GM18870 (cell line): ENCODE data around the gene TRIM26.

Experiments used
- ATAC-seq: cut with Tn5 transposase; IDR thresholded peaks from one replicate; pipeline ENCODE4 v1.9.1; 2021; ENCODE audit warnings: moderate library complexity; ENCODE audit not compliant: unreplicated experiment

The TRIM26 gene

DNA sequence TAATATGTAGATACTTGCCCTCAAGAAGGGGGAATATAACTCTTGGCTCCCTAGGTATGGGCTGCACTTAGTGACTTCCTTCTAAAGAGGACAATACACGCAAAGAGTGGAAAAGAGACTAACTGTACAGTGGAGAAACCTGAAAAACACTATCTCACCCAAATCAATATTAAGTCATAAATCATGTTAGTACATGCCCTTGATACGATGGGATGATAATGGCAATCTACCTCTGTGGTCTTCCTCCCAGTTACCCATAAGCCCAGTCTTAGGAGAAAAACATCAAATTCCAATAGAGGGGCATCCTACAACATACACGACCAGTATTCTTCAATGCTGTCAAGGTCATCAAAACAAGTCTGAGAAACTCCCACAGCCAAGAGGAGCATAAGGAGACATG lies 1.3 kb downstream of the TRIM26 start:
- no peak for ATAC-seq

DNA sequence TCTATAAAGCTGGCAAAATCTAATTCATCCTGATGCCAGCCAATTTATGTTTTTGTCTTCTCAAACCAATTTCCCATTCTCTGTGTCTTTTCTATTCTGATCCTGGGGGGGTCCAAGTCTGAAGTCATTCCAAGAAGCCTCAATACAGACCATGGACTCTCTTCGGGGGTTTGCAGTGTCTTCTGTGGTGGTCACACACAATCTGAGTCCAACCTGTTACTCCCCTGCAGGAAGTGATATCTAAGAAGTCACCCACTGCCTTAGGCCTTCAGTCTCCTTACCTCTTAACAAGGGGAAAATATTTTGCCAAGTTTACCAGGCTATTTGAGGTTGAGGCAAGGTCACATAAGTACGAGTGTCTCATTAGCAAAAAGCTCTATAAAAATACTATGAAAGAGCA lies 1.9 kb downstream of the TRIM26 start:
- no peak for ATAC-seq

DNA sequence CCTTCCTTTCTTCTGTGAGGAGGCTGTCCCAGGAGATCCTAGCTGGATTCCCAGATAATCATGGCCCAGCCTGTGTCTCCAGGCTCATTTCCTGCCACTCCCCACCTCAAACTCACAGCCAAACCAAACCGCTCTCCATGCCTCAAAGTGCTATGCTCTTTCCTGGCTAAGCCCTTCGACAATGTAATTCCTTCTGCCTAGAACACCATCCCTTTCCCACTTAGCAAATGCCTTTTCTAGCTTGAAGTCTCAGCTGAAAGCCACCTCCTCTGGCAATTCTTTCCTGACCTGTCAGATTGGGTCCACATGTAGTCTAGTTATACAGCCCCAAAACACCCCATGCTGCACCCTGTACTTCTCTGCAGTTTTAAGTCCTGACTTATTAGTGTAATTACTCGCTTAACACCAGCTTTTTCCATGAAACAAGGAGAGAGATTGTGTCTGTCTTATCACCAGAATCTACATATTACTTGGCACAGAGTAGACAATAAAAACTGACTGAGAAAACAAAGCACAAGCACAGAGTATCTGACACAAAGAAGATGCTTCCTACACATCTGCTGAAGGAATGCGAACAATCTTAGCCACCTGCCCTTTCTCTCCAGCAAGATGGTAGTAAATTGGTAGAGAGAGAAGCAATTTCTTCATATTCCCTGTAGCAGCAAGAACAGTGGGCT lies 5.4 kb downstream of the TRIM26 start:
- ATAC-seq: no peak

DNA sequence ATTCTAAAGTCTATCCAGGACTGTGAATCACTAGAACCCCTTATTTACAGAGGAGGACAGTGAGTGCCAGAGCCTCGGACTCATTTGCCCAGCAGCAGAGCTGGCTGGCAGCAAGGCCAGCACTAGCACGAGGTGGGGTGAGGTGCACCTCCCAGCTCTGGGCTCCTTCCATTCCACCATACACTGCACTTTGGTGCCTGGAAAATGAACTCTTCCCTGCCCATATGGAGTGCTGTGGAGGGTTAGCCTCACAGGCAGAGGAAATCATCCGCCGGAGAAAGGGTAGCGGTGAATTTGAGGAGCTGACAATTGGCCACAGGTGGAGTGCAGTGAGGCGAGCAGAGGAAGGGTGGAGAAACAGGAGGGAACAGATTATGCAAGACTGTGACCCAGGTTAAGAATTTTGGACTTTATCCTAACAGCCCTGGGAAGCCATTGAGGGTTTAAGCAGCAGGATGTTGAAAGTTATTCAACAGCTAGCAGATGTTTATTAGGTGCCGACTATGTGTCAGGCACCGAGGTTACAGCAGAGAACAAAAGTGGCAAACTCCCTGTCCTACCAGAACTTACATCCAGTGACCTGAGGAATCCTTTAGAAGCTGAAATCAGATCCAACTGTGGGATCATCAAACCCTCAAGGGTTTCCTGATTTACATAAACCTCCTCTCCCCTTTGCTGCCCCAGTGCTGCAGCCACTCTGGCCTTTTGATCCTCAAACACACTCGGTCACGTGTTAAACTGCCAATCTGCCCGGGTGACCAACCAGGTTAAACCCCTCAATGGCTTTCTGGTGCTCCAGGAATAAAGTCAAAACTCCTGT lies 6.2 kb downstream of the TRIM26 start:
- no peak for ATAC-seq

DNA sequence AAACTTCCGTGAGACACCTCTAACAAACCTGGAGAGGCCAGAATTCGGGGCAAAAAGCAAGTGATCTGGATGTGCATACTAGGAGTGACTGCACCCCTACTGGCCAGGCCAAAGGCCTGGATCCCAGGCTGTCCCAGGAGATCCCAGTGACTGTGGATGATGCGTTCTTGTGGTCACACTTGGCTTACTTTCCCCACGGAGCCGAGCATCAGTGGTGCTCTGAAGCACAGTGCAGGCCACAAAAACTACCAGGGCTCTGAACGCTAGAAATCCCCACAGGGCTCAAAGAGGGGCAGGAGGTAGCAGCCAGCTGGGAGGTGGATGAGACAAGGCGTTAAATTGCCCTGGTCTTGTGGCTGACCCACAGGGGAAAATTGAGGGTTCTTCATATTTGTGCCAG lies 7.1 kb downstream of the TRIM26 start:
- ATAC-seq: no peak

DNA sequence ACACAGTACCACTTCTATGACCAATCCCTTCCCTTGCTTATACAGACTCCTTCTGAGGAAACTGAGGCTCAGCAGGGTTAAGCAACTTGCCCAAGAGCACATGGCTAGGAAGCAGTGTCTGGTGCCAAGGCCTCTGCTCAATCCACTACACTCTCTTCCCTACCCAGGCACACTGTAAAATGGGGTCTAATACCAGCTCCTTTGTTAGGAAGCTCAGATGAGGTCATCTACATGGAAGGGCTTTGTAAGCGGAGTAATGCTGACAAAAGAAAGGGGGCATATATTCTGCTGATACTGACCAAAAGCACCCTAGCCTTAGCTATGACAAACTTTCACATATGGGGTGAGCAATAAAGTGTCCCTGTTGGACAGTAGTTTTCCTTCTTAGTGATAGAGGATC lies 9.1 kb downstream of the TRIM26 start:
- ATAC-seq: no peak

DNA sequence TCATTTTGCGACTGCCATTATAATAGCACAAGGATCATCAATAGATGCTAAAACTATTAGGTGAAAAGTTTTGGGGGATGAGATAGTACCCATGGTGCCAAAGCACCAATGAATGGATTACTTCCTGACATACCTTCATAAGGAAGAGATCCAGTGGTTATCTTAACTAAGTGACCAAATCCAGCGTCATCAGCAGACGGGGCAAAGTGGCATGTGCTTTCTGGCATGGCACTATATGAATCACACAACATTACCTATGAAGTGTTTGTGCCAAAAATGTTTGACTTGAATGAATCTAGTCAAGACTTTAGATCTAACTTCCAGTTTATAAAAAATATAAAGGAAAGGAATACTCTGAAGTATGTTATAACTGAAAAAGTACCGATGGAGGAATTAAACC lies 10.8 kb downstream of the TRIM26 start:
- no peak for ATAC-seq

DNA sequence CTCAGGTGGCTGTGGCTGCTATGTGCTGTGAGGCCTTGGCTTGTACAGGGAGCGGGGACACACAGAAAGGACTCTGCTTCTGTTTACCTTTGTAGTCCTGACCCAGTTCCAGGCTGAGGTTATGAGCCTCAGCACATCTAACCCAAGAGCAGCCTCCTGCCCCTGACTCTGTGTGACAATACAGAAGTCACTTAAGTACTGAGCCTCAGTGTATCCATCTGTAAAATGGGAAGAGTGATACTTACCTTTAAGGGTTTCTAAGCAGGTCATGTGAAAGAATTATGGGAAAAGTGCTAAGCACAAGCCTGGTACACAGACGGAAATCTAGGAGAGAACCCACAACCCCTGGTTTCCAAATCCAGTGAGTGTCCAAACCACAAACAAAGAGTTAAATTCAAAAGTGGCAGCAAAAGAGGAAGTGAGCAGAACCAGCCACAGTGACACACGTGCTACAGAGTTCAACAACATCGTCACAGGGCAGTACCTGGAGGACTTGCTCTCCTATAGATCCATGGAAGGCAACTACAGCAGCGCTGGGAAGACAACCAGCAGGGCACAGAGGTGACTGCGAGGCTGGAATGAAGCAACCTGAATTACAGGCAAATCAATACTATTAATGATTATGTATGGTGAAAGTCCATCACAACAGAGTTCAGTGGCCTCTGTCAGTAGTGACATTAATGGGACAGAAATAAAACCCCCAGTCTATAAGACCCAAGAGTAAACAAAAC lies 12.5 kb downstream of the TRIM26 start:
- ATAC-seq: no peak

DNA sequence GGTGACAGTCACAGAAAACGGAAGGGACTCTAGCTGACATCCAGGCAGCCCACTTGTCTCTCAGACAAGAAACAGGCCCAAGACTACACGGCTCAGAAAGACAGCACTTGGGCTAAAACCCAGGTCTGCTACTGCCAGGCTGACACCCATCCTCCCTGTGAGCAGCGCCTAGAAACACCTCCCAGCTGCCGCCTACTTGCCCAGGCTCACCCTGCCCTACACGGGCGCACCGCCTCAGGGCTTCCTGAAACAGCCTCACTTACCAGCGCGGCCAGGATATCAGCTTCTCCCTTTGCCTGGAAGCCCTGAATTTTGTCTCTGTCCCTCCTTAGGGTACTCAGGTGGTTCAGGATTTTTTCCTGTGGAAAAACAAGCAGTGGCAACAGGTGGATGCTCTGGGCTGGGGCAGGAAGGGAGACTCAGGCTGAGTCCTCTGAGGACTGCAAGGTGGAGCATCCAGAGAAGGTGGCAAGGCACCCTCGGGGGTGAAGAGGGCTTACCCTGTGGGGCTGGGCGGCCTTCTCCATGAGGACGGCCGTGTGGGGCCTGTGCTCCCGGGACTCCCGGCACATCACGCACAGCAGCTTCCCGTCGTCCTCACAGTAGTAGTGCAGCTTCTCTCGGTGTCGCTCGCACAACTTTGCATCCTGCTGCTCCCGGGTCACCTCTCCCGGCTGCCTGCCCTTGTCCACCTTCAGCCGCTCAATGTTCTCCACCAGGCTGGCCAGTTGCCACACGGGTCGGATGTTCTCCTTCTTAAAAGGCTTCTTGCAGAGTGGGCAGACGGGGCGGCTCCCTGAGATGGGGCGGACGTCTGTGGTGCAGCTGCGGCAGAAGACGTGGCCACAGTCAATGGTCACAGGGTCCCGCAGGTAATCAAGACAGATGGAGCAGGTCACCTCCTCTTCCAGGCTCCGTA lies 14.8 kb downstream of the TRIM26 start:
- no peak for ATAC-seq

DNA sequence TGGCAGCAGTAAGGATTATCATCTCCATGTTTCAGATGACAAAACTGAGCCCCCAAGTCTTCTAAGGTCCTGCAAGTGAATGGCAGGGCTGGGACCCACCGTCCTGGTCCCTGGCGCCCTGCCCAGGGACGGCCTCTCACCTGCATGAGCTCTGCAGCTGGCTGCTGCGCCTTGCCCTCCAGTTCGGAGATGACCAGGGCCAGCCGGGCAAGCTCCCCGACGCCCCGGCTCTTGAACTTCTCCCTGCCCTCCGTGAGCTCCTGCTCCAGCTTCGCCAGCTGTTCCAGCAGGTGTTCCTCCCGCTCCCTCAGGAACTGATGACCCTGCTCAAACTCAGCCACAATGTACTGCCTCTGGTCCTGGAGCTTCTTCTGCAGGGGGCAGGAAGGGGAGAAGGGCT lies 16.8 kb downstream of the TRIM26 start:
- ATAC-seq: no peak

DNA sequence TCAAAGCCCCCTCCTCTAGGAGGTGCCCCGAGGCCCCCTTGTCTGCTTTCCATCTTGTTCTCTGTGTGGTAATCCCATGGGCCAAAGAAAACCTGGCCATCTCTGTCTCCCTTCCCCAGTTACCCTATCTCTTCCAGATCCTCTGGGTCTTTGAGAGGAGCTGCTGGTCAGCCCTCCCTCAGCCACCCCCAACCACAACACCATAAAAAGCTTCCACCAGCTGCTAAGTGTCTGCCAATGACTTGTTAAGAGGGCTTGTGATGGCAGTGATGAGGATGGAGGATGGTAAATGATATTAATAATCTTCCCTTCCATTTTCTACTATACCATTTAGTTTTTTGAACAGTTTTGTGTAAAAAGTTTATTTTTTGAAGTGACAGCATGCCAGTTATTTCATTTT lies 17.3 kb downstream of the TRIM26 start:
- no peak for ATAC-seq

DNA sequence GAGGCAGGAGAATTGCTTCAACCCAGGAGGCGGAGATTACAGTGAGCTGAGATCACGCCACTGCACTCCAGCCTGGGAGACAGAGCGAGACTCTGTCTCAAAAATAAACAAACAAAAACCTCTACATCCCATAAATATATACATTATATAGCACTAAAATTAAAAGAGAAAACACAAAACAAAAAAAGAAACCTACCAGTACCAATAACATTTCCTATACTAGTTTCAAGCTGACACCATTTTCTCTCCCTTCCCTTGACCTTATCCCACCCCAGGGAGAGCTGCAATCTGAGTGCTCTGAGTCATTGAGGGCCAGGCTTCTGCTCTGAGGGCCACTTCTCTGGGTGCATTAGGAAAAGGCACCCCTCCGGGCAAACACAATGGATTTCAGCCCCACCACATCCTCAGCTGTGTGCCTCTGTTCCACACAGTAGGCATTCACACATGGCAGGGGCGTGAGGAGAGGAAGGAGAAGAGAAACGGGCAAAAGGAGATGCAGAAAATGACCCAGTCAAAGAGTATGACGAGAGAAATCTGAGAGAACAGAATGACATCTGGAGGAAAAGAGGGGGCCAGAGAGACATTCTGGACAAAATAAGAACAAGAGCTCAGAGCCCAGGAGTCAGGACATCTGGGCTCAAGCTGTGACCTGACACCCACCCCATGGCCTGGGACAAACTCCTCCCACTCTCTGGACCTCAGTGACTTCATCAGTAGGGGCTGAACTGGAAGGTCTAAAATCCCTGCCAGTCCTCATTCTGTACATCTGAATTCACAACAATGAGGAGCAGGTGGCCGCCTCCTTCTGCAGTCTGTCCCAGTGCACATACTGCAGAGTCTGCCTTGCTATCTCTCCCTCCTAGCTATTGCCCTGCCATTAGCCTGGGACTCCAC lies 18.2 kb downstream of the TRIM26 start:
- no peak for ATAC-seq

DNA sequence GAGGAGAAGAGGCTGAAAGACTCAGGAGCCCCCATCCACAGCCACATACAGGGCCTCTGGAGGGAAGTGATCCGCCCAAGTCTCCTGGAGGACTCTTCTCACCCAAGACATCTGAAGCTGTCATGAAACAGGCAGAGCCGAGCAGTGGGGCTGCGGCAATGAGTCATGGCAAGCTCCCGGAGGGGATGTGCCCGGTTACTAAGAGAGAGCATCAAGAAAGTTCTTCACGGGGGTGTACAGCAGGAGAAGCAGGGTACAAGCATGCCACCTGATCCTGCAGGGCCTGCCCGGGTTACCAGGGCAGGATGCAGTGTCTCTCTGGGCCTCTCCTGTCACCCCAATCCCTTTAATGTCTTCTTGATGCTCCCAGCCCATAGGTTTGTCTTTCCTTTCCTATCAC lies 21.1 kb downstream of the TRIM26 start:
- ATAC-seq: no peak

DNA sequence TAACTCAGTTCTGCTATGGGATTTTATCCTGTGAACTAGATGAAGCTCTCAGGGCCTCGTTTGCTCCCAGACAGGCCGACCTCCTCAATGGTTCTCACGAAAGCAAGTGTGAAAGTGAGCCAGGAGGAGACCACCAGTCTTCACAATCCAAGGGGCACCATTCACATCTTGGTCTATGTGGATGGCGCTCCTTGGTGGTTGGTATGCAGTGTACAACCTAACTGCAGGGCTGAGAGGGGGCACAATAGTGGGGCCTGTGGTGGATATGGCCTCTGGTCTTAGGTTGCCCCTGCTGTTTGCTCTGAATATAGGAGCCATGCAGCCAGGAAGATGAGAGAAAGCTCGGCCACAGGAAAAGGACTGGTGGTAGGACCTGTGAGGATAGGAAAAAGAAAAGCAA lies 24.7 kb downstream of the TRIM26 start:
- no peak for ATAC-seq

DNA sequence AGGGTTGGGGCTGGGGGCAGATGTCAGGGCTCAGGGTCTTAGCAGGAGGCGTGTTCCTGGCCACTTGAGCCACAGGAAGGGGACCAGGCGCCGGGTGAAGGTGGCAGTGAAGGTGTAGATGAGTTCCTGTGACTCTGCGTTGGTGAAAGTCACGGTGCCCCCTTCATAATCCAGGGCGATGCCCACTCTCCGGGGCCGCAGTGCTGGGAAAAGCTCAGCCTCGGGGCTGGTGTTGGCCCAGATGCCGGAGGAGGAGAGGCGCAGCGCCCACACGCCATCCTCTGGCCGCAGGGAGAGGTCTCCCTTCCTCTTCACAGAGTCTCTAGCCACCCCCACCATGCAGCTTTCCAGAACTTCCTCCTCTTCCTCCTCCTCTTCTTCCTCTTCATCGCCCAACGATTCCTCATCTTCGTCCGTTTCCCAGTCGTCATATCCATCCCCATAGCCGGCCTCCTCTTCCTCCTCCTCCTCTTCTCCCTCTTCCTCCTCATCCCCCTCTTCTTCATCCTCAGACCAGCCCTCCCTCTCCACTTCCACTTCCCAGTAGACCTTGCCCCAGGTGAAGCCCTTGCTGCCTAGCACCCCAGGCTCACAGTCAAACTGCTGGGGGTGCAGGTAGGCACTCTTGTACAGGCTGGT lies 27.2 kb downstream of the TRIM26 start:
- ATAC-seq: no peak

DNA sequence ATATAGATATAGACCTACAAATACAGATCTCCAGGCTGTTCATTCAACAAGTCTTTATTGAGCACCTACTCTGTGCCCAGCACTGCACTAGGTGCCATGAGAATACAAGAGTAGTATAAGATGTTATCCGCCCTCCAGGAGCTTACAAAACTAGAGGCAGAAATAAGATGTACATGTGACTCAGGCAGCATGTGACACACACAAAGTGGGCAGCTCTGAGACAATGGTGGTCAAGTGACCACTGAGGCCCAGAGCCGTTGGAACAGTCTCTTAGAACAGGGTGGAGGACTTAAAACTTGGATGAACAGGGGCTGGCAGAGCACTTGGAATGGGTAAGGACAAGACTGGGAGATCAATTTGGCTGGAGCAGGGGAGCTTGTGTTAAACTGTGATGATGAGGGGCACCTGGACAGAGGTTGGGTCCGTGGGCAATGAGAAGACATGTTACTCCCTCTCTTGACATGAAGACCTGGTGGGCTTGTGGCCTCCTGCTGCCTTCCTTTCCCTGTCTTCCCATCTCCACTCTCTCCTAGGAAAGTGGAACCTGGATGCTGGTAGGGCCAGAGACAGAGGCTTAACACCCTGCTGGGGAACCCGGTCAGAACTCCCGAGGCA lies 28.7 kb downstream of the TRIM26 start:
- ATAC-seq: no peak

DNA sequence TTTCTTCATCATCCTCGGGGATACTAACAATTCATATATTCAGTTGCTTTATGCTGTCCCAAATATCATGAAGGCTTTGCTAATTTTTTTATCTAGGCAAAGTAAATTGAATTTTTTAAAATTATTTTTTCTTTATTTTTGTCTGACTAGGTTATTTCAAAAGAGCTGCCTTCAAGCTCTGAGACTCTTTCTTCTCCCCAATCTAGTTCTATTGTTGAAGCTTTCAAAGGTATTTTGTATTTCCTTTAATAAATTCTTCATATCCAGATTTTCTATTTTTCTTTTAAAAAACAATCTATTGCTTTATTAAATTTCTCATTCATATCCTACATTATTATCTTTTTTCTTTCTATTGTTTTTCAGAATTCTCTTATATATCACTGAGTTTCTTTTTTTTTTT lies 33.1 kb downstream of the TRIM26 start:
- no peak for ATAC-seq

DNA sequence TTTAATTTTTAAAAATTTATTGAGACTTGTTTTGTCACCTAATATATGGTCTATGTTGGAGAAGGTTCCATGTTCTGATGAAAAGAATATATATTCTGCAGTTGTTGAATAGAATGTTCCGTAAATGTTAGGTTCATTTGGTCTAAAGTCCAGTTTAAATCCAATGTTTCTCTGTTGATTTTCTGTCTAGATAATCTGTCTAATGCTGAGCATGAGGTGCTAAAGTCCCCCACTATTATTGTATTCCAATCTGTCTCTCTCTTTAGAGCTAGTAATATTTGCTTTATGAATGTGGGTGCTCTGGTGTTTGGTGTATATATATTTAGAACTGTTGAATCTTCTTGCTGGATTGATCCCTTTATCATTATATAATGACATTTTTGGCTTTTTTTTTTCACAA lies 34.4 kb downstream of the TRIM26 start:
- ATAC-seq: no peak

DNA sequence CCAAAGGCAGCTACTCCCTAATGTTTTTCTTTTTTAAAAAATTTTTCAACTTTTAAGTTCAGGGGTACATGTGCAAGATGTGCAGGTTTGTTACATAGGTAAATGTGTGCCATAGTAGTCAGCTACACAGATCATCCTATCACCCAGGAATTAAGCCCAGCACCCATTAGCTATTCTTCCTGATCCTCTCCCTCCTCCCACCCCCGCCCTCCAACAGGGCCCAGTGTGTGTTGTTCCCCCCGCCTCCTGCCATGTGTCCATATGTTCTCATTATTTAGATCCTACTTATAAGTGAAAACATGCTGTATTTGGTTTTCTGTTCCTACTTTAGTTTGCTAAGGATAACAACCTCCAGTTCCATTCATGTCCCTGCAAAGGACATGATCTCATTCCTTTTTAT lies 37.4 kb downstream of the TRIM26 start:
- no peak for ATAC-seq
